ENCODE measurements around the gene LRIG3. TPM values are rescaled to one million over a fixed set of nuclear protein-coding genes. Genes with fewer than 3 reads are reported as not detected.
"Not testable (repeated sequence)": the region's sequence is repeated elsewhere in the genome, so short reads cannot be mapped to it uniquely, and the experiment has no call there.

Gene LRIG3
- polyA plus RNA-seq, 3 donors: 35.0 to 35.1 (median 35.0) TPM

DNA sequence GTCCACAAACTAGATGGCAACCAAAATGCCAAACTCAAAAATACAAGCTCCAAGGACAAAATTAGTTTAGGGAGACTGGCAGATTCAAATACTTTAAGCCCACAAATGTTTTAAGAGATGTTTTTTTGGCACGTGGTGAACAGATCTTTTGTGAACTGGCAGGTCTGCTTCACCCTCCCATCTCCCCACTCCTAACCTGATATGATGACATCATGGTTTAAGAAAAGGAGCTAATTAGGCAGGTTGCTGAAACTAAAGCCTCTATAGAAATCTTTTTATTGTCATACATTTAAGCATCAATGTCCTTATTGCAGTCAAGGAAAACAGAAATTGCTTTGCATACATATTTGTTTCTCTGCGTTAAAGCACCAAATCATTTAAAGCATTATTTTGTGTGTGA lies 5.8 kb downstream of the LRIG3 start:
- no peak for DNase-seq

DNA sequence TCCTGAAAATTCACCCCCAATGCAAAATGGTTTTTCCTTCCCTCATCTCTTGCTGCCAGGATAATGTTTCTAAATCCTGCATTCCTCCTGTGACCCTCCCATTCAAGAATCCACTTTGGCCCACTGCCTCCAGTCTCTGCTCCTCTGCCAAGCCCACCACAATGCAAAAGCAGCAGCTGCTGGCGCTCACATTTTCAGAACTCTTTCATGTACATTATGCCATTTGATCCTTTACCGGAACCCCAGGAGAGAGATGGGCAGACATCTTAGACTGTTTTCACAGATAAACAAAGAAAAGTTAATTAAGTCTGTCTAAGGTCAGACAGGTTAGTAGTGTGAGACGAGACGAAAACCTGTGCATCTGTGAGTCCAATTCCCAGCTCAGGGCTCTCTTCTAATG lies 12.9 kb downstream of the LRIG3 start:
- DNase-seq: peak; percentile 48

DNA sequence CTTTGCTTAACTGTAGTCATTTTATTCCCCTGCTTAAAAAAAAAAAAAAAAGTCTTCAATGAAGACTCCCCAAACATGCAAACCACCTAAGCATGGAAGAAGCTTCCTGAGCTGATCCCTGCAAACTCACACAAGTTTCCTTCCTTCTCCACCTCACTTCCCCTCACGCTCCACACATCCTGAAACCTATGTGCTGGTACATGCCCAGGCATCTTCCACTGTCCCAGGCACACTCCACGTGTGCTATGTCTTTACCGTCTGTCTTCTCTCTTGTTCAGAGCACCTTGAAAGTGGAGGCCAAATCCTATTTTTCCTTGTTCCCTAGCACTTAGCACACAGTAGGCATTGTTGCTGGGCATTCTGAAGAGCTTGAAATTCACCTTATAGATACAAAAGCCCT lies 13.4 kb downstream of the LRIG3 start:
- DNase-seq: no peak

DNA sequence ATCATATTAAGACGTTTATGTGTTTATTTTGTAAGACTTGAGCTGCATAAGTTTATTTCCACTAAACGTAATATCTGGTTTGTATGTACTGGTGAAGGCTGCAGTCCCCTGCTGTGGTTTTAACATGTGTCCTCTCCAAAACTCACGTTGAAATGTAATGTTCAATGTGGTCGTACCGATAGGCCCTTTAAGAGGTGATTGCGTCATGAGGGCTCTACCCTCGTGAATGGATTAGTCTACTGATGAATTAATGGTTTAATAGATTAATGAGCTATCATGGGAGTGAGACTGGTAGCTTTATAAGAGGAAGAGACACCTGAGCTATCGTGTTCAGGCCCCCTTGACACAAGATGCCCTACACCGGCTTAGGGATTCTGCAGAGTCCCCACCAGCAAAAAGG lies 14.9 kb downstream of the LRIG3 start:
- DNase-seq: no peak

DNA sequence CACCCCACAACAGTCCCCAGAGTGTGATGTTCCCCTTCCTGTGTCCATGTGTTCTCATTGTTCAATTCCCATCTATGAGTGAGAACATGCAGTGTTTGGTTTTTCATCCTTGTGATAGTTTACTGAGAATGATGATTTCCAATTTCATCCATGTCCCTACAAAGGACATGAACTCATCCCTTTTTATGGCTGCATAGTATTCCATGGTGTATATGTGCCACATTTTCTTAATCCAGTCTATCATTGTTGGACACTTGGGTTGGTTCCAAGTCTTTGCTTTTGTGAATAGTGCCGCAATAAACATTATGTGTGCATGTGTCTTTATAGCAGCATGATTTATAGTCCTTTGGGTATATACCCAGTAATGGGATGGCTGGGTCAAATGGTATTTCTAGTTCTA lies 17.6 kb downstream of the LRIG3 start:
- not testable (repeated sequence) for DNase-seq

DNA sequence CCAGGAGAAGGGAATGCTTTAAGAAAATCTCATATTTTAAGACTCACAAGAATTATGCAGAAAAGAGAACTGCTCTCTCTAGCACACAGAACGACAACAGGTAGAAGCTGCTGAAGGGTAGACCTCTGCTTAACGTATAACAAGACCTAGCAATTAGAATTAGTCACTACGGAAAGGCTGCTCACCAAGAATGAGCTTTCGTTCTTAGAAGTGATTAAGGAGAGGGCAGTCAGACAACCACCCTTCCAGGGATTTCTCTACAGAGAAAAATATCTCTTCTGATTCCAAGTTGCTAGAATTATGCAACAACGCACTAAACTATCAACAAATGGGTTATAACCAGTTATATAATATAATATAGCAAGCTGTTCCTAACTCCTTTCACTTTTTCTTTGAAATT lies 18.6 kb downstream of the LRIG3 start:
- no peak for DNase-seq

DNA sequence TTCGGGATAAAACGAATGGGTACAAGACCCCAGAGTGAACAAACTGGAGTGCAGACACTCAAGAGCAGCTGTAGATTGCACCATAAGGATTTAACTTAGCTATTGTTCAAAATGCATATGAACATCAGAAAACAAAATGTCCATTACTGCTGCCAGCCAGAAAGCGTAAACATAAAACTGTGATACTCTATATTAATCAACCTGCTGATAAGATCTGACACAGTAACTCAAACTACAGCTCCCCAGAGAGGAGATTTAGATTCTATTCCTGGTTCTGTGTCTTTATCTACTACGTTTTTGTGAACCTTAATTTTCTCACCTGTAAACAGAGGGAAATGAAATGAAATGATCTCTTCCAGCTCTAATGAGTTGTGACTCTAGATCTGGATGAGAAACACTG lies 22.3 kb downstream of the LRIG3 start:
- DNase-seq: no peak

DNA sequence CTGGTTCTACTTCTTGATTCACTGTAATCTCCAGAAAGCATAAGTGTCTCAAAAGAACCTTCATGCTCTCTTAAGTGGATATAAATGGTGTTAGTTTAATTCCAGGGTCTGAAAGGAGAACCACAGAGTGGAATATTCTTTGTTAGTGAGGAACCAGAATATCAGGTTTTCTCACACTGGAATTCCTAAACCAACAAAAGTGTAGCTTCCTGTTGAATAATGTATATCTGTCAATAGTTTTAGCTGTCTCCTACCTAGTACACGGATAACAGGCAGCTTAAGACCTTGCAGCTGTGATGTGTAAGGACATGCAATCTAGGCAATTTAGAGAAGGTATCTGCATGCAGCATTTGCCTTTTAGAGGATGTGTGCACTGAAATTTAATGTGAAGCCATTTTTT lies 24.0 kb downstream of the LRIG3 start:
- DNase-seq: no peak

DNA sequence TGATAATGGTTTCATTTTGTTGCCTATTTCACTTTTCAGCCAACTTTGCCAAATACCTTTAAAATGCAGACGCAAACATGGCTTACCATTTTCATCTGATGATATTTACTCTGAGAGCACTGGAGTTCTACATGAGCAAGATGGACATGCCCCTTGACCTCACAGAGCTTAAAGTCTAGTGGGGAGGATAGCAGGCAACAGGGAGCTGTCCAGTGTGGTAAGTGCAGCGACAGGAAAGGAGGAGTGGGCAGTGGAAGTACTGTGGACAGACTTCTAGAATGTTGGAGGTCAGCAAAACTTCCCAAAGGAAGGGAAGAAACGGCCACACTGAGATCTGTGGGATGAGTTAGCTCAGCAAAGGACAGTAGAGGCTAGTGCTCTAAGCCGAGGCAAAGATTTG lies 25.3 kb downstream of the LRIG3 start:
- no peak for DNase-seq

DNA sequence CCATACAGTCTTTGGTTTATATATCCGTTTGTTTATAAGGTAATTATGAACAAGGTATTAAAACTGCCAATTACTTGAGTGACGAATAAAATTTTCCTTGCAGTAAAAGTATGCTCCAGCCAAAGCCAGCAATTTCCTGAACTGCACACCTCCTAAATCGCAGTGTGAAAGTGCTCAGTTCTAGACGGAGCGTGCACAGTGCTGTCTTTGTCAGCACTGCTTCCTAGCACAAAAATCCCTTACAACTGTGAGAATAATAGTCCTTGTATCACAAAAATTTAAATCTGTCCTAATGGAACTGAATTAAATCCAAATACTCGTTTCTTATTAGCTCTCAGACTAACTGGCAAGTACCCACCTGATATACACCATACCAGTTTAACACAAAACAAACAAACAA lies 26.3 kb downstream of the LRIG3 start:
- DNase-seq: no peak

DNA sequence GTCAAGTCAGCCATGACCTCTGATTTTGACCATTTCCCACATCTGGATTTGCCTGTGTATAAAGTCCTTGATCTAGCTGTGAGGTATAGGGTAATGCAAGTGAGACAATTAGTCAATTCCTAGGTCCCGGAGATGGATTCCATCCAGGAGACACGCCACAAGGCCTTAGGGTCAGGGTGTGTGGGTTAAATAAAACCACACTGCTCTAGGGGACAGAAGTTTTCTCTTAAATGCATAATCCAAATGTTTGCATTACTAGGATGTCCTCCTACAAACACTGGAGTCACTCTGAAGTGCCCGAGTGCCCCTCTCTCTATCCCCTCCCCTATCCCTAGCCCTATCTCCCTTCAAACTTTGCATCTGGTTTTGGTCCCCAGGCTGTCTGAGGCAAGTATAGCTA lies 26.8 kb downstream of the LRIG3 start:
- no peak for DNase-seq

DNA sequence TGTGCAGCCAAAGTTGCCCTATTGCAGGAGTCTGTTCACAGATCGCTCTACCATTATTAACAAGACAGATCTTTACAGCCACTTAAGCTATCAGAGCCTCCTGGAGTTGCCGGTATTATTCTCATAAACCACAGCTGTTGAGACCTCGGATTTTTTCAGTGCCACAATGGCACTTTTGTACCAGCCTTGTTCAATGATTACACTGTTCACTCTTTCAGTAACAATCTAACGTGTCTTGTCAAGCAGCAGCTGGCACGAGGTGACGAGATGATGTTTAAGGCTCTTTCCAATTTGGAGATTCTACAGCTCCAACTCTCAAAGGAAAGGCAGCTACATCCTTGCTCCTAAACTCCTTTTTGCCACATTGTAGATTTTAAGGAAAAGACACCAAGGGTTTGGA lies 30.7 kb downstream of the LRIG3 start:
- DNase-seq: no peak

DNA sequence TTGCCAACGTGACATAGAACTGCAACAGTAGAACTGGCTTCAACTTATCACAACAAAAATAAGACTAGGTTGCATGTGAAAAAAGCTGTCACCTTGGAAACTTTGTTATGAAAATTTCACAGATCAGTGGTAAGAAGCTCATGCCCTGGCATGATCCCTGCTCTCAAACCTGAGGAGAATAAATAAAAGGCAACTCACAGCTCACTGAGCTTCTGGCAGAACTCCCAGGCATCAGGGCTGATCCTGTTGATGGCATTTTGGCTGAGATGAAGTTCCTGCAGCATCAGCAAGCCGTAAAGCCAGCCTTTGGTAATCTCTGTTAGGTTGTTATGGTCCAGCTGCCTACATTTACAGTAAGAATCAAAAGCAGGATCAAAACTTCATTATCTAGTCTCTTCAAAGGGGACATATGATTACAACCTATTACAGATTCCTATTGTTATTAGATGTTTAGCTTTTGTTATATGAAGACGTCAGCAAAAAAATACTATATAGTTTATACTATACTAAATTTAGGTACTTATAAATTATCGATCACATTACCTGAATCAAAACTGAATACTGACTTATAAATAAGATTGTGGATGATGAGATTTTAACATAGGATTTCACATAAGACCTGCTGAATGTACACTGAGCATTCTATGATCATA lies 32.0 kb downstream of the LRIG3 start:
- peak; percentile 71 for DNase-seq

DNA sequence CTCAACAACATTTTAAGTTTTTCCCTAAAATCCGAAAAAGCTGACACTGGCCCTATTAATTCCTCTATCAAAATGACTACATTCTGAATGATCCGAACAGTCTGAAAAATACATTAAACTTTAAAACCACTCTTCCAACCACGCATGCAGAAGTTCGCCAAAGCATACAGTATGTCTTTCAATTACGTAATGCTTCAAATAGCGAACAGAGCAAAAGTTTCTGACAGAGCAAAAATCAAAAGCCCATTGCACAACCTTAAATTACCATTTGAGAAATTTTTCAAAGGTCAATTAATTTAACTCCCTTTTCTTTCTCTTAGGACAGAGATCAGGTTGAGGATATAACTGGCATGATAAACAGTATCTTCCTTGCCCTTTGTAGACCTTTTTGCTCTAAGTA lies 33.2 kb downstream of the LRIG3 start:
- DNase-seq: no peak

DNA sequence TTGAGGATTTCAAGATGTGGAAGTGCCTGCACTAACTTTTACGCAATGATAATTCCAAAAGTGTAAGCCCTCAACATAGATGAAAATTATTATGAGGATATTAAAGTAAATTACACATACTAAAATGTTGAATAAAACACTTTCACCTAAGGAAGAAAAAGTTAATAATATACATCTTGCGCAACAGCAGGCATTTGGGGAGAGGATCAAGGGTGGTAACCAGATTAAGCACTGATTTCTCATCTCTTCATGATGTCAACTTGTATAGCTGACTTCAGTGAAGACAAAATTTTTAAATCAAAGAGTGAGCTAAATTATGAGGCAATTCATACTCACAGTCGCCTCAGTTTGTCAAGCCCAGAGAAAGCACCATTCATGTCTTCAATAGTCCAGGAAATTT lies 33.8 kb downstream of the LRIG3 start:
- no peak for DNase-seq

DNA sequence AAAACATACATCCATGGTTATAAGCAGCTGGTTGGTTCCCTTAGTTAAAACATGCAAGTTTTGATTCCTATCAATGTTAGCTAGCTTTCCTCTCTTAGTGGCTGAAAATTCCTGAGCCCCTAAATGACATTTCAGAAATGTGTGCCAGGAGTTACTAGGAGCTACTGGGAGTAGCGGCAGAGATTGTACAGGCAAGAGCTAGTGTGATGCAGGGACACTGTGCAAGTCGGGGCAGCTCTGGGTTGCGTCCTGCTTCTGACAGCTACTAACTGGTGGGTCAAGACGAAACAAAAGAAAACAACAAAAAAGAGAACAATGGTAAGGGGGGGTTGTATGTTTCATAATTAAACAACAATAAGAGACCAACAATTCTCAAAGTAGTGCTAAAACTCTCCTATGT lies 35.4 kb downstream of the LRIG3 start:
- DNase-seq: no peak

DNA sequence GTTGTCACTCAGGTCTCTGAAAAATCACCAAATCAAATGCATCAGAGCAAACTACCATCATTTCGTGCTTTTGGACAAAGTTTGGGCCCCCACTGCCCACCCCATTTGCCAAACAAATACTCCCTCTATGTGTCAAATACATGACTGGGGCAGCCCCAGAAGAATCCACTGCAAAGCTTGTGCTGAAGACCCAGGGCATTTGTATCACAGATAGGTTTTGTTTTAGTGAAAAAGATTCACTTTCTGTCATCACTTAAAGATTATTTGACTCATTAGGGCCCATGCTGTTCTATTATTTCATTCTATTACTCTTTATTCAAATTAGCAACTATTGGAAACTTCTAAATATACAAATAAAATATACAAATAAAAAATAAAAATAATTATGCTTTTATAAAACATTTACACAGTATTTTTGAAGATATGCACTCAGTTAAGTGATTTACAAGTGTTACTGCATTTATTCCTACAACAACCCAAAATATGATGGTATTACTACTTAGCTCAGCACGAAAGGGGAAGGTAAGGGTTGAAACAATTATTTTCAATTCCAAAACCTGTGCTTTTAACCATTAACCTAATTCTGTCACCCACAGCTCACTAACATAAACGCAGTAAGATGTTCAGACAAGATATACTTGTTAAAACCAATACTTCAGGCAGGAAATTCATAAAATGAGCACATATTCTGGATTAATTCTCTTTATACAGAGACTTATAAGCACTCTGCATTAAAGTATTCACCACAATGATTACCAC lies 36.5 kb downstream of the LRIG3 start:
- no peak for DNase-seq

DNA sequence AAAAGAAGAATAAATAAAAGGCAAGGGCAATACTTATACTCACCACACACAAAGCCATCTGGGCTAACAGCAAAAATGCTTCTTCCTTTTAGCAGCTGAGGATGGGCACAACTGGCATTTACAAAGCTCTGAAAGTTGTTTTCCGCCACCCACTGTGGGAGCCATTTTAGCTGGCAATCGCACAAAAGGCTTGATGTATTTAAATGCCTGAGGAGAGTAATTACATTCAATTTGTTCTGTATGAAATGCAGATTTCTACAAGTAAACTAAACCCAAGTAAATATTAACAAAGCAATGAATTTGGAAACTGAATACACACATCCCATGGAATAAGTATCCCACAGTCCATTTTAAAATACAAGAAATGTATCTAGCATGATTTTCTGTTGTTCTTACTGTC lies 37.5 kb downstream of the LRIG3 start:
- no peak for DNase-seq

DNA sequence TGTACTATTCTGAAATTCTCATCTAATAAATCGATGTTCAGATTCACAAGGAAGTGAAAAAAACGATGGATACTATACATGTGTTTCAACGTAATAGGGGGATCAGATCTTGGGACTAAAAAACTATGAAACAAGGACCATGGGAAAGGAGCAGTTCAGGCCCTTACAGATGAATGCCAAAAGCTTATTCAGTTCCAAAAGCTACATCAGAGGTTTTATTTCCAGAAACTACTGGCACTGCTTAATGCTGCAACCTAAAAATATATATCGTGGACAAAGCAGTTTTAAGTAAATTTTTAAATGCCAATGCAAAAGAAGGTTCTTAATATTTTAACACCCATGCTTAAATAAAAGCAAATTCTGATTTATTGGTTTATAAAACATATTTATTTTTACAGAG lies 38.5 kb downstream of the LRIG3 start:
- DNase-seq: no peak

DNA sequence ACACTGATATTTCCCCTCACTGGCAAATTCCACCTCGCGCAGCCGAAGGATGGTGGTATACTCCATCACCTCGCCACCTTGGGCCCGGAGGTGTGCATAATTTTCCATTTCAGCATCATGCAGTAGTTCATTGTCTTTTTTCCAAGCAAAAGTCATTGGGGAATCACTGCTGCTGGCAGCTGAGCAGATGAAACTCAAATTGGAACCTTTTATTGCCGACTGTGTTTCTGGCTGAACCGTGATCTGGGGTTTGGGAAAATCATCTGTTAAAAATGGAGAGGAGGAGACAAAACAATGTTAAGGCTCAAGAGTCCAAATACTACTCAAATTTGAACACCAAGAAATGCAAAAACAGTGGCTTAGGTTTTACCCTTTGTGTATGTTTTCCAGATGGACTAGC lies 39.7 kb downstream of the LRIG3 start:
- no peak for DNase-seq

DNA sequence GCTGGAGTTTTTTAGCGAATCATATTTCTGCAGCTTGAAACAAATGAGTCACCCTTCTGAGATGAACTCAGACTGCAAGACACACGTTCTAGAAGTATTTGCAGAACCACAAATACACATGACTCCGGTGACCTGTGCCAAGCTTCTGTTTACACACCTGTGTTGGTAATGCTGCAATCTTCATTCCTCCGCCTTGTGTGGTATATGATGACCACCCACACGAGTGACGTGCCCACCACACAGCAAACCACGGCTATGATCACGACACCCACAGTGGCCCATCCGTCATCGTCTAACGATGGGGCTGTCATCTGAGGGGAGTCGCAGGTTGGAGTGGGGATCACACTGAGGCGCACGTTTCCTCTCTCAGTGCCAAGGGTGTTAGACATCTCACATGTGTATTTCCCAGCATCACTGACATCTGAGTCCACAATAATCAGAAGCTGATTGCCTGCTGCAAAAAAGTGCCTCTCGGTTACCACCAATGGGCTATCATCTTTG lies 43.0 kb downstream of the LRIG3 start:
- DNase-seq: no peak

DNA sequence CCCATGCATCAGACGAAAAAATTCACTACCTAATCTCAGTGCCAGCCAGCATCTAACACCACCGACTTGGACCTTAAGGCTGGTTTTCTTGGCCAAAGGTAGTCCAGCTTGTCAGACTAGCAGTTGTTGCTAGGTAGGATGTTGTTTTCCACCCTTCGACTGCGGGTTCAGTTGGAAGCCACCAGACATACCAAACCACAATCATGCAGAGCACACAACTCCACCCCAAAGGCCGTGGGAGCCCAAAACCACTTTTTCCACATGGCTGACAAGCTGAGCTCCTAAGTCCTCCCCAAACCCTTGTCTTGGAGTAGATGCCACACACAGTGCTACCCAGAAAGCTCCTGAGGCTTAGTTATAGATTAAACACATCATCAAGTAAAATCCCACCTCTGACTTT lies 46.8 kb downstream of the LRIG3 start:
- DNase-seq: no peak

DNA sequence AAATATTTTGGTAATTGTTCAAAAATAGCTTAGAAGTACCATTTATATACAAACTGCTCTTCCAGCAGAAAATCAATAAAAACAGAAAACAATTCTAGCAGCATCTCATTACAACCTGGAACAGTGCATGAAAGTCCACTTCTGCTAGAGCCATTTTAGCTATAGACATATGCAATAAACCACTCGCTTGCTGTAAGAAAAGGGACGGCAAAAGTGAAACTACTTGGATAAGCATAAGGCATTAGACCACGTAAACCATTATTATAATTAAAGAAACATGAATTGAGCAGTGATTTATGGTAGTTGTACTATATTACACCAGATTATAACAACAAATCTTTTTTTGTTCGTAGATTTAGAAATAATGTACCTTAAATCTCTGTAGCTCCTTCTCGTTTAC lies 48.7 kb downstream of the LRIG3 start:
- DNase-seq: no peak

DNA sequence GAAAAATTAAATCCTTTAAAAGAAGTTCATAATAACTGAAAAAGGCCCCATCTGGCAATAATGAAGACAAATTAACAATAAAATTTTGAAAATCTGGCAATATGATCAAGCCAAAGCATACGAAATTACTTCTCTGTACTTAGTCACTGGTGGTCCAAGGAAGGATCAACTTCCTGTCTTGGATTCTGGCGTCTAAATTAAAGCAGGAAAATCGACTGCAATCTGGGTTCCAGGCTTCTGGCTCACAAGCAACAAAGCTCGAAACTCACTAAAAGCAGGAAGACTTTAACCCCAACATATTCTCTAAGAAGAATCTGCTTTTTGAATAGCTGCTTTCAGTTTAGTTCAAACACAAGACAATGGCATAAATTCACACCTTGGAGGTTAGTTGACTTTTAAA lies 49.7 kb downstream of the LRIG3 start:
- no peak for DNase-seq
